PC-3 (cell line): ENCODE results near the gene BAIAP2.

Source experiments
- EZH2 ChIP-seq: fragments of 300-600 bp; sonication (generic); IDR thresholded peaks from one replicate; pipeline ENCODE4 v1.6.1; 2017; ENCODE audit warnings: antibody characterized with exemption, mild to moderate bottlenecking, low read length; ENCODE audit not compliant: unreplicated experiment
- TF ChIP-seq, protein P1 (sequence below): fragments of 300-600 bp; sonication (generic); conservative IDR thresholded peaks from 2 replicates; pipeline ENCODE4 v1.5.1; 2017; ENCODE audit warnings: antibody characterized with exemption, low read depth, mild to moderate bottlenecking, low read length

DNA sequence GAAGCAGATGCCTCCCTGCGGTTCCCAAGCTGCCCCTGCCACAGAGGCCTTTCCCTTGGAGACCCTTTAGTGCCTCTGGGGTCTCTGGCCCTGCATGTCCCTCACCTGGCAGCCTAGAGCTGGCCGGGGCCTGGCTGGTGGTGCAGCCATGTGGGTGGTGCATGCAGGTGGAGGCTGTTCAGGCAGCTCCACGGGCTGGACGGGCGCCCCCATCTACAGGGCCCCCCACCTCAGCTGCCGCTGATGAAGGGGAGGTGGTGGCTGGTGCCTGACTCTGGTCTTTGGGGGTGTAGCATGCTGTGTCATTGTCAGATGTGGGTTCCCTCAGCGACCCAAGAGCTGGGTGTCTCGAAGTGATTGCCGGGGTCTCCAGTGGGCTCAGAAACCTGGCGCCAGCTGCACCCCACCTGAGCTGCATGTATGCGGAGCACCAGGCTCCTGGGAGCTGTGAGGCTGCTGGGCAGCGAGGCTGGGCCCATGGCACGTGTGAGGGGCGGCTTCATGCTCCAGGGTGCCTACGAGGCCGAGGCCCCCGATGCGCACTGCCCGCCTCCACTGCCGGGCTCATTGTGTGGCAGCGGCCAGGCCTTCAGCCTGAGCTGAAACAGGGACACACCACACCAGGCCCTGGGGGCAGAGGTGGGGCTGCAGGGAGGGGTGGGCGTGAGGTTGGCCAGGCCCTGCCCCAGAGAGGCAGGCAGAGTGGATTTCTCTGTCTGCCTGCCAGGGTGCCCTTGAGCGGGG, 57.0 kb downstream of the BAIAP2 start:
- TF ChIP-seq, protein P1, sequence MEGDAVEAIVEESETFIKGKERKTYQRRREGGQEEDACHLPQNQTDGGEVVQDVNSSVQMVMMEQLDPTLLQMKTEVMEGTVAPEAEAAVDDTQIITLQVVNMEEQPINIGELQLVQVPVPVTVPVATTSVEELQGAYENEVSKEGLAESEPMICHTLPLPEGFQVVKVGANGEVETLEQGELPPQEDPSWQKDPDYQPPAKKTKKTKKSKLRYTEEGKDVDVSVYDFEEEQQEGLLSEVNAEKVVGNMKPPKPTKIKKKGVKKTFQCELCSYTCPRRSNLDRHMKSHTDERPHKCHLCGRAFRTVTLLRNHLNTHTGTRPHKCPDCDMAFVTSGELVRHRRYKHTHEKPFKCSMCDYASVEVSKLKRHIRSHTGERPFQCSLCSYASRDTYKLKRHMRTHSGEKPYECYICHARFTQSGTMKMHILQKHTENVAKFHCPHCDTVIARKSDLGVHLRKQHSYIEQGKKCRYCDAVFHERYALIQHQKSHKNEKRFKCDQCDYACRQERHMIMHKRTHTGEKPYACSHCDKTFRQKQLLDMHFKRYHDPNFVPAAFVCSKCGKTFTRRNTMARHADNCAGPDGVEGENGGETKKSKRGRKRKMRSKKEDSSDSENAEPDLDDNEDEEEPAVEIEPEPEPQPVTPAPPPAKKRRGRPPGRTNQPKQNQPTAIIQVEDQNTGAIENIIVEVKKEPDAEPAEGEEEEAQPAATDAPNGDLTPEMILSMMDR: no peak
- TF ChIP-seq EZH2: no peak
